Activated CD4-positive, alpha-beta T cell treated with anti-CD3 and anti-CD28 coated beads, Interleukin-2, amount 50 U/mL, for 24 hours (primary cell): ENCODE data around the gene LMO1.
A peak's percentile ranks its signal among the peaks of the same experiment; 100 is the strongest.

Experiments used
- DNase-seq, 2 donors: peaks; one replicate each; pipeline ENCODE4 v3.0.0-alpha.2; 2020; ENCODE audit warnings: low read depth in 1 of 2, low spot score in 1 of 2

Gene LMO1

DNA sequence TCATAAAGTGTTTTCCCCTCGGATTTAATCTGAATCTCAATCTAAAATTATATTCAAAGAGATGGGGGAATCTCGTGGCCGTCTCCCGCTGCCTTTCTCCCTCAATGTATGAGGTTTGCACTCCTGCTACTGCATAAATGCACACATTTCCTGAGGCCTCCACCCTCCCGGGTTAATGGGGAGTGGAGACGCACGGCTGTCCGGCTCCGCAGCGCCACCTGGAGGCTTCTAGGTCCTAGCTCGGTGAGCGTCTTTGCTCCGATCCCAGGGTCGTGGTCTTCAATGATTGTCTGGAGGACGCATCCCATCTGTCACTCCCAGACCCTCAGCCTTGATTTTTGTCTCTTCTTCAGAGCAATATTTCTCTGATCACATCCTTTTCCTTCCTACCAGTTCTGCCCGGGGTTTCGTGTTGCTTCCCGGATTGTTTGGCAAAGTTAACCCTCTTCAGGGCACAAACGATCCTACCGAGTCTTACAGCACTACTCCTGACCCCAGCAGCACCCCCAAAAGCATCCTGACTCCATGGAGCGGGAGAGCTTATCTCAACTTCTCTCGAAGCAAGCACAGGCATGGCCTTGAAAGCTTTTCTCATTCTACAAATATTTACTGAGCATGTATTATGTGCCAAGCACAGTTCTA, at the start of gene LMO1:
TSS of gene LMO1 (minus strand) at position 110 of the 642 bp plus-strand sequence. CDS start 516 bp downstream, outside the sequence.
- DNase-seq: peak; percentile 50 to 62

DNA sequence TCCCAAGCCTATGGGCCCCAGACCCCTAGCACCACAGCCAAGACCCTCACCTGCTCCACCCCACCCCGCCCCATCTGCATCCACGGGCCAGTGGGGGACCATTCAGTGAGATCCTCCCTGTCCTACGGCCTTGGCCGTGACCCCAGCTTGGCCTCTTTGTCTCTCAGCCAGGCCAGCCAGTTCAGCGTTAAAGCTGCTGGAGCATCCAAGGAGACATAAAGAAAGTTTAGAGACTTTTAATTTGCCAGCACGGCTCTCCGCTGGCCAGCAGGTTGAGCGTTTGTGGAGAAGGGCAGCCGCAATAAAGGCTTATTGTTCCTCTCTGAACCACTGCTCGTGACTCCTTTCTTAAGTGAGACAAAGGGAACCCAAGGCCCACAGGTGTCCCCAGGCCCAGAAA, 49.3 kb upstream of the LMO1 start:
- no peak for DNase-seq

GRCh38 chr11:8311366-8311765, 47.7 kb upstream of the LMO1 start:
- DNase-seq: no peak

GRCh38 chr11:8310743-8311298, 47.1 kb upstream of the LMO1 start:
- no peak for DNase-seq

DNA sequence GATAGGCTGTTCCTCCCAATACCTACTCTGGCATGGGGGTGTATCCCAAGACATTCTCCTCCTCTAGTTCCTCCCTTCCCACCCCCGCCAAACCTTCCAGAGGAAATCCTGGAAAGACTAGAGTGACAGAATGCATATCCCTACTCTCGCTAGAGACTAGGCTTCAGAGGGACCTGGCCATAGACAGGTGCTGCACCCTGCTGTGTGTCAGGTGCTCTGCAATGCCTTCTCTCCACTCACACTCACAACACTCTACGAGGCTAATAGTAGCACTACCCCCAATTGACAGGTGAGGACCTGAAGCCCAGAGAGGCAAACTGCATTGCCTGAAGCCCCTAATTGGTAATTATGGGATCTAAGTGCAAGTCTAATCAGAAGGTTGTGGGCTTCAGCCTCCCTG, 46.2 kb upstream of the LMO1 start:
- no peak for DNase-seq

- DNase-seq: no peak
Observed at GRCh38 chr11:8309311-8309710, 45.6 kb upstream of the LMO1 start.

- no peak for DNase-seq
Observed at GRCh38 chr11:8307601-8308000, 43.9 kb upstream of the LMO1 start.

DNA sequence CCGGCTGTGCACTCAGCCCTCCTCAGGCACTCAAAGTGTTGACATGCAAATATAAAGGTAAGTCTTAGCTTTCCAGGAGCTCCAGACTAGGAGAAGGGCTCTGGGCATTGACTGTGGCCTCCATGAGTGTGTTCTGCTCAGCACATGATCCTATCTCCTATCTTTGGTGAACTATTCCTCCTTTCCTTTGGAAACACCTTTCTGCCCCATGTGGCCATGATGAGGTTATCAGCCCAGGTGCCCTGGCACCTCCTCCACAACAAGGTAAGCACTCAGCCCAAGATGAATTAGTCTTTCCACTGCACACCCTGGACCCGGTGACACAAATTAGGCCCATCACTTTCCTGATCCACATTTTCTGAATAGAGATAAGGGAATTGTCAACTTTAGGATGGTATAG, 37.9 kb upstream of the LMO1 start:
- no peak for DNase-seq

DNA sequence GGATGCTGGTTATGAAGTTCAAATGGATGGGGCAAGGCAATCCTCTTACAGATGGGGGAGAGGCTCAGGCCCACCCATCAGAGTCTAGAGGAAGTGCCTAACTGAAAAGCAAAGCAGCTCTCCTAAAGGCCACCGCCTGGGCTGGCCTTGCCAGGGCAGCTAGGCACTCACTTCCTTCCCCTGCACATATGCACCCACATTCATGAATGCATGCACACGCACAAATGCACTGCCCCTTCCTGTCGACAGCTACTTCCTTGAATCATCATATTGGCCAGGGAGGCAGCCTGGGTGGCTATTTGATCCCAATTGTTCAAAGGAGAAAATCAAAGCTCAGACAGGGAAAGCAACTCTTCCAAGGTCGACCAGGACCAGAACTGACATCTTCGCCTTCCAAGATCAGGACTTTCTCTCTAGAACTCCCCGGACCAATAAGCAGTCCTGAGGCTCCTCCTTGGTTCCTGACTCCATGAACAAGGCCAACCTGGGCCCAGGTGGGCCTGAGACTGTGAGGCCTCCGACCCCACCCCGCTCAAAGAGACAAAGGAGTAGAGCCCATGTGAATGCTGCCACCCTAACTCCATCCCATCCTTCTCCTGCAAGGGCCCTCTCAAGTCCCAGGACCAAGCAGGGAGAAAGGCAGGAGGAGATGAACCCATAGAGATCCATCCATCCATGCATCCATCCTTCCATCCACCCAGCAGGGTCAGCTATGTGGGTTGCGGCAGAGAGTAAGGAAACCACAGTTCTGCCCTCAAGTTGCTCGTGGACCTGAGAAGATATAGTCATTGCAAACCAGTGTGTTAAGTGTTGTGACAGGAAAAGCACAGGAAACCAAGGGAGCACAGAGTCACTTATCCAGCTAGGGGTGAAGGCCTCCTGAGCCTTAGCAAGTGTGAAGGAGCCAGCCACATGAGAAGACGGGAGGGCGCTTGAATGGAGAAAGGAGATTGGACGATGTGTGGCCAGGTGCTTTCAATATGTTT, 35.4 kb upstream of the LMO1 start:
- no peak for DNase-seq

GRCh38 chr11:8297781-8298440, 34.2 kb upstream of the LMO1 start:
- no peak for DNase-seq

GRCh38 chr11:8296872-8297271, 33.2 kb upstream of the LMO1 start:
- no peak for DNase-seq

- DNase-seq: no peak
Observed at GRCh38 chr11:8296038-8296649, 32.5 kb upstream of the LMO1 start.

DNA sequence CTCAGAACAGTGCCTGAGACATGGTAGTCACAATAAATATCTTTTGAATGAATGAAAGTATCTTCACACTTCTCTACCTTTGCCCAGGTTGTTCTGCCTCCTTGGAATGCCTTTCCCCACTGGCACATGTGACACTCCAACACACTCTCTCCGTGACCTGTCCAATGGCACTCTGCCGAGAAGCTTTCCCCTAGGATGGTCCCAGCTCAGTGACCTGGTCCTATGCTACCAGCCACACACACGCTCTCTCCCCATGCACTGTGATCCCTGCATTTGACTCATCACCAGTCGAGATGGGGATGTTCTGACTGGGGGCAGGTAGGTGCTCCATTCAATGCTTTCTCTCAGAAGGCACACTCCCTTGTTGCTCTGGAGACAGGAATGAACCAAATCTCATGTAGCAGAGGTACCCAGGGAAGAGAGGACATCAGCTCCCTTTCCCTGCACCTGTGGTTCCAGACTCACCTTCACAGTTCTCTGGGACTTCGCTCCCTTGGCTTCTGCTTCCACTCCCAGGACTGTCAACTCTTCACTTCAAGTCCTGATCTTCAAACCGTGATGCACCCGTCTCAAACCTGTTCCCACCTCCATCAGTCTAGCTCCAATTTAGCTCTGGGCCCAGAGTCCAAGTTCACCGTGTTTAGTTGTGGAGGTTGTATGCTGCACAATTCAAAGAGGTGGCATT, 30.7 kb upstream of the LMO1 start:
- DNase-seq: no peak

- DNase-seq: no peak
Observed at GRCh38 chr11:8293171-8293570, 29.5 kb upstream of the LMO1 start.

GRCh38 chr11:8292351-8292750, 28.7 kb upstream of the LMO1 start:
- no peak for DNase-seq

DNA sequence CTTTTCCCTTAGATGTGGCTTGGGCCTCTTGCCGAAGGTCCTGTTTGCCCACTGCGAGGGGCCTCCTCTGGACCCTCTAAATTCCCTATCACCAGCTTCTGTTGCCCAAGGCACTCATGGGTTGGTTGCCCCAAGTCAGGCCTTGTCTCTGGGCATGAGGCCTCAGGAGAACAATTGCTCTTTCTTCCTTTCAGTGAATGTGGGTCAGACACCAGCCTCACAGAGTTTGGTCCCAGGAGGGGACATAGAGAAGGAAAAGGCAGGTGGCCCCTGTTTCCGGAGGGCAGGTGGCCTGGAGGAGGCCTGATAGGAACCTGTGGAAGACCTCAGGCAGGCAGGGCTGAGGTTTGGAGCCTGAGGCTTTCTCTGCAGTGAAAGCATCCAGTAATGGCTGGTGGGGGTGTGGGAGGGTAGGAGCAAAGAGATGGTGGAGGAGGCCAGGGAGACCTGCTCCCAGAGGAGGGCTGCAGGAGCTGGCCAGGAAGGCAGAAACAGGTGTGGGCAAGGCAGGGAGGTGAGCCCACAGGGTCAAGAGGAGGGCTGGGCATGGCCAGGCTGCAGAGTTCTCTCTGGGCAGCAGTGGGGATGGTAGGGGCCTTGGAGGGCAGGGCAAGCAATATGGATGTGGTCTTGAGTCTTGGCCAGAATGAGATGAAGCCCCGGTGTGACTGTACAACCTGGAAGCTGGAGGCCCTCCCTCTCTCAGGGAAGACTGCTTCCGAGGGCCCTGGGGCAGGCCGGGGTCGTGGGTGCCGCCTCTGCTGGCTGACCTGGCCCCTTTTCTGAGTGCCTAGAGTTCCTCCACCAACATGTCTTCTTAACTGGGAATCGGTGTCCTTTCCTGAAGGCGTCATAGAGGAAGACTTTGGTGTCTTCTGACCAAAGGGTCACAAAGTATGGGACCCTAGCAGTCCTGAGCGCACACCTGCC, 28.0 kb upstream of the LMO1 start:
- no peak for DNase-seq

DNA sequence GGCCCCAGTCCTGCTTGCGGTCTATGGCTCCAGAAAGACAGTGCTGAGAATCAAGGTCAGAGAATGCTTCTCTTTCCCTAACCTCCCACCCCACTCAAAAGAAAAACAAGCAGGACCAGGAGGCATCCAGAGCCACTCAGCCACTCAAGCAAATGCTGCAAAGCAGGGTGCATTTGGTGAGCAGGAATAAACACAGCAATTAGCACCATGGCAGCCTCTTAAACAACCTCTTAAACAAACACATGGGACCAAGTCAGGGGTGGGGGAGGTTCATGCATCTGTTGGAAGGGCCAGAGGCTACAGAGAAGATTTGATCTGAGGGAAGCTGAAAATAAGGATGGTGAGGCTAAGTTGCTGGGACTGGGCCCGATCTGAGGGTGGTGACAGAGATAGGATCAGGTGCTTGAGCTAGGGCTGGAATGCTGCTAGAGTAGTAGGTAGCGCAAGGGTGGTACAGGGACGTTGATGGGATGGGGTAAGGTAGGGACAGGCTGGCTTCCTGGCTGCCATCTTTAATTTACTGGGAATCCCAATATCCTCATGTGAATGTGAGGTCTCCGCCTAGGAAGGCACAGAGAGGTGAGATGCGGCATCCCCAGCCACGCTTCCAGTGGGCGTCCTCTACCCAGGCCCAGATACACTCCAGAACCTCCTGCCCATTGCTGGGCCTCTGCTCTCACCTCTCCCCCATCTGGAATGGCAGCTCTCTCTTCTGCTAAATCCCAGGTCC, 26.6 kb upstream of the LMO1 start:
- DNase-seq: no peak

GRCh38 chr11:8289492-8289918, 25.8 kb upstream of the LMO1 start:
- no peak for DNase-seq
